ENCODE results near the gene CDK19. TPM values are rescaled to one million over a fixed set of nuclear protein-coding genes. Genes with fewer than 3 reads are reported as not detected.

Gene CDK19
- total RNA-seq, 1 experiment from 2014 or later: 7.0 TPM

- Mint-ChIP-seq H3K27ac (no peak overlapping the region), H3K4me3 (no peak overlapping the region), H3K9me3 (no peaks in the 10 kb centered on the region), H3K4me1 (peaks cover 4 to 7% of the 10 kb centered on the region in 2 experiments), H3K27me3 (ENCODE audit: low read depth) (no peaks in the 10 kb centered on the region), H3K36me3 (ENCODE audit: insufficient read depth in 1 of 3, low read depth in 3 of 3) (peaks cover 0 to 7% (median 2%) of the 10 kb centered on the region in 3 experiments; a peak in 2 of 7 replicates)
- Histone ChIP-seq H3K23ac (ENCODE audit: insufficient read length, low read depth, low read length) (no peak overlapping the region), H3K9me3 (ENCODE audit: control insufficient read depth, low read depth, low read length) (no peaks in the 10 kb centered on the region), H4K8ac (replicated peaks; ENCODE audit: insufficient read length, low read depth, low read length) (no peak overlapping the region), H2BK15ac (ENCODE audit: low read depth, low read length) (no peak overlapping the region), H3K4ac (ENCODE audit: low read depth, low read length) (no peak overlapping the region), H3K4me1 (ENCODE audit: insufficient read depth, low read length) (no peaks in the 10 kb centered on the region), H3K27ac (ENCODE audit: insufficient read length, low read depth, low read length) (no peak overlapping the region), H2BK12ac (ENCODE audit: insufficient read length, low read depth, low read length) (no peak overlapping the region), H3K79me1 (ENCODE audit: insufficient read depth, low read depth, low read length, poor library complexity, severe bottlenecking) (no peaks in the 10 kb centered on the region), H4K91ac (ENCODE audit: insufficient read length, low read depth, low read length) (no peak overlapping the region), H3K9ac (ENCODE audit: extremely low read depth, insufficient read length, low read length) (no peak overlapping the region), H3K79me2 (ENCODE audit: insufficient read depth, low read length) (no peaks in the 10 kb centered on the region), H3K14ac (ENCODE audit: insufficient read depth, low read length) (no peak overlapping the region), H2AFZ (ENCODE audit: low read length) (no peak overlapping the region), H2AK5ac (ENCODE audit: insufficient read length, low read length) (no peak overlapping the region), H2BK5ac (ENCODE audit: insufficient read length, low read length) (no peak overlapping the region), H4K5ac (ENCODE audit: insufficient read length, low read depth, low read length) (no peak overlapping the region), H3K4me2 (ENCODE audit: insufficient read depth, insufficient read length, low read length) (no peak overlapping the region), H4K20me1 (ENCODE audit: control insufficient read depth, insufficient read depth, insufficient read length) (no peaks in the 10 kb centered on the region), H3K23me2 (ENCODE audit: insufficient read length, low read depth, low read length, poor library complexity, severe bottlenecking) (no peaks in the 10 kb centered on the region), H3K18ac (ENCODE audit: insufficient read length, low read depth, low read length) (no peak overlapping the region), H3K56ac (ENCODE audit: insufficient read length, low read depth, low read length) (no peak overlapping the region), H2BK120ac (ENCODE audit: low read depth, low read length, poor library complexity, severe bottlenecking) (no peak overlapping the region), H3K27me3 (ENCODE audit: insufficient read depth, low read length) (no peaks in the 10 kb centered on the region), H2BK20ac (ENCODE audit: low read depth, low read length, poor library complexity, severe bottlenecking) (no peak overlapping the region), H3T11ph (ENCODE audit: low read length) (no peak overlapping the region)
- no peak for DNase-seq
- TF ChIP-seq CTCF (conservative IDR thresholded peaks at IDR 0.05): no peak
These were observed 165.6 kb downstream of the CDK19 start for GRCh38 chr6:110649704-110650103.

All from H9 (cell line).